ENCODE data around the gene MST1.

MST1 gene

DNA sequence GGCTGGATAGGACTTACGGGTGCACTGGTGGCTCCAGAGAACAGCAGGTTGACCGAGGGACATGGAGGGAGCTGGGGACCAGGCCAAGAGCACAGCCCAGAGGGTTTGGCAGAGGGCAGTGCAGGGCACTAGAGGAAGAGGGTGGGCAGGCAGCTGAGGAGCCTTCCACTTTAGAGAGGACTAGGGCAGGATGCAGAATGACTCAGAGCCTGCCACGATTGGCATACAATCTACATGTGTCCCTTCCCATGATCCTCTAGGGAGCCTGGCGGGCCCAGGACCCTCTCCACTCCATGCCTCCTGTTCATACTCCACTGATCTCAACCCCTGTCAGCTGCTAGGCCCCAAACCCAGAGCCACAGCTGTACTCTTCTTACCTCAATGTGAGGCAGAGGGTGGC, 29.5 kb downstream of the MST1 start:
- H3K27ac ChIP-seq: no peak overlapping the region
- TF ChIP-seq CTCF (IDR thresholded peaks at IDR 0.05) (no peak), ZFX (IDR thresholded peaks at IDR 0.05; ENCODE audit: borderline replicate concordance) (no peak)

DNA sequence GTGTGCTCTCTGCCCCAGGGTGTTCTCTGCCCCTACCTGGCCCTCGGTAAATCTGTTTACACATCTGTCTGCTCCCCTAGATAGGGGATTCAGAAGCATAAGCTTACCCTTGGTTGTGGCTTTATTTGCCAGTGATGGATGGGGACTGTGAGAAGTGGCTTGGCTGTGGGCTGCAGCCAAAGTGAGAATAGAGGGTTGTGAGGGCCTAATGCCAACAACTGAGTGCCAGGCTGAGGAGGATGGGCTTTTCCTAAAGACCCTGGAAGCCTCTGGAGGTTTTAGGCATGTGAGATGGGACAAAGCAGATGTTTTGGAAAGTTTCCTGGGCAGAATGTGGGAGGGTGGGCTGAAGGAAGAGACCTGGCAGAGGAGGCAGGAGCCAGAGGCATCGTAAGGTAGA, 30.6 kb downstream of the MST1 start:
- H3K27ac ChIP-seq: no peak overlapping the region
- TF ChIP-seq ZFX (IDR thresholded peaks at IDR 0.05; ENCODE audit: borderline replicate concordance) (no peak), CTCF (IDR thresholded peaks at IDR 0.05) (no peak)

- no peak for TF ChIP-seq ZFX (IDR thresholded peaks at IDR 0.05; ENCODE audit: borderline replicate concordance)
- TF ChIP-seq CTCF (IDR thresholded peaks at IDR 0.05): no peak
- no peak overlapping the region for H3K27ac ChIP-seq
Observed at GRCh38 chr3:49657208-49657915, 31.9 kb downstream of the MST1 start.

GRCh38 chr3:49656541-49657112, 32.6 kb downstream of the MST1 start:
- no peak overlapping the region for H3K27ac ChIP-seq
- TF ChIP-seq ZFX (IDR thresholded peaks at IDR 0.05; ENCODE audit: borderline replicate concordance) (no peak), CTCF (IDR thresholded peaks at IDR 0.05) (no peak)

- TF ChIP-seq CTCF (IDR thresholded peaks at IDR 0.05) (no peak), ZFX (IDR thresholded peaks at IDR 0.05; ENCODE audit: borderline replicate concordance) (no peak)
- no peak overlapping the region for H3K27ac ChIP-seq
Observed at GRCh38 chr3:49655731-49656285, 33.5 kb downstream of the MST1 start.

- TF ChIP-seq CTCF (IDR thresholded peaks at IDR 0.05) (no peak), ZFX (IDR thresholded peaks at IDR 0.05; ENCODE audit: borderline replicate concordance) (no peak)
Observed at GRCh38 chr3:49654955-49655556, 34.2 kb downstream of the MST1 start.

More at GRCh38 chr3:49654955-49655556, 34.2 kb downstream of the MST1 start:
- H3K27ac ChIP-seq: no peak overlapping the region
